HEK293 (cell line): ENCODE data around the gene FAM184A.

ENCODE experiments used
- CTCF ChIA-PET: fragments of 350-600 bp; formaldehyde crosslinking; extraction: SDS; loops from one replicate; lab custom pipeline; 2021; ENCODE audit warnings: antibody characterized with exemption; lab: Yijun Ruan, JAX
- POLR2A ChIA-PET: fragments of 300-600 bp; formaldehyde crosslinking; extraction: SDS; loops from one replicate; lab custom pipeline; 2020; ENCODE audit warnings: antibody characterized with exemption, inconsistent platforms; lab: Yijun Ruan, JAX
- H3K27ac ChIP-seq: fragments of 200-500 bp; sonication (Bioruptor generic); 2 replicates; pipeline ENCODE4 v1.5.1; 2014; ENCODE audit warnings: low read depth, low read length, control low read depth, inconsistent platforms; ENCODE audit errors: extremely low read depth
- H3K36me3 ChIP-seq, 2 experiments: fragments of 200-500 bp in 1 of 2; sonication (Bioruptor generic) in 1 of 2; 1 replicate in 1 of 2; 2 replicates in 1 of 2; pipeline ENCODE4 v1.5.1; 2014 to 2017; ENCODE audit warnings: inconsistent platforms in 2 of 2, low read length in 2 of 2; ENCODE audit not compliant: control insufficient read depth in 2 of 2, insufficient read depth in 1 of 2
- H3K4me1 ChIP-seq: fragments of 200-500 bp; sonication (Bioruptor generic); 2 replicates; pipeline ENCODE4 v1.5.1; 2014; ENCODE audit warnings: mild to moderate bottlenecking, low read length, inconsistent platforms; ENCODE audit not compliant: control insufficient read depth, insufficient read depth
- H3K4me3 ChIP-seq: 2 replicates; pipeline ENCODE4 v1.5.1; 2011; ENCODE audit warnings: low read depth, mild to moderate bottlenecking, control low read depth, low read length, moderate library complexity
- H3K9me3 ChIP-seq: fragments of 200-500 bp; sonication (Bioruptor generic); 2 replicates; pipeline ENCODE4 v1.5.1; 2014; ENCODE audit warnings: low read depth, low read length, inconsistent platforms; ENCODE audit not compliant: control insufficient read depth, insufficient read depth
- ATF2 ChIP-seq: fragments of 450-650 bp; formaldehyde crosslinking; IDR thresholded peaks from 2 replicates; pipeline ENCODE4 v1.5.1; 2016; ENCODE audit warnings: missing biosample characterization, missing genetic modification characterization, low read depth
- INSM2 ChIP-seq: fragments of 450-650 bp; formaldehyde crosslinking; IDR thresholded peaks from 2 replicates; pipeline ENCODE4 v1.5.1; 2016; ENCODE audit warnings: missing biosample characterization, missing genetic modification characterization
- KLF16 ChIP-seq: fragments of 450-650 bp; formaldehyde crosslinking; IDR thresholded peaks from 2 replicates; pipeline ENCODE4 v1.5.1; 2017; ENCODE audit warnings: missing biosample characterization, missing genetic modification characterization
- PRDM1 ChIP-seq: fragments of 450-650 bp; formaldehyde crosslinking; IDR thresholded peaks from 2 replicates; pipeline ENCODE4; 2016; ENCODE audit warnings: missing biosample characterization, missing genetic modification characterization
- SETDB1 ChIP-seq: IDR thresholded peaks from one replicate; pipeline ENCODE4 v1.6.1; 2017; ENCODE audit warnings: mild to moderate bottlenecking, low read length, moderate library complexity, mixed read lengths; ENCODE audit not compliant: insufficient read length
- ZBTB7A ChIP-seq: fragments of 450-650 bp; formaldehyde crosslinking; IDR thresholded peaks from 2 replicates; pipeline ENCODE4 v1.5.1; 2016; ENCODE audit warnings: low read depth, missing biosample characterization, missing genetic modification characterization
- ZNF148 ChIP-seq: fragments of 450-650 bp; formaldehyde crosslinking; IDR thresholded peaks from 2 replicates; pipeline ENCODE4 v1.5.0; 2017; ENCODE audit warnings: missing biosample characterization, missing genetic modification characterization, borderline replicate concordance
- ZNF19 ChIP-seq: fragments of 450-650 bp; formaldehyde crosslinking; IDR thresholded peaks from 2 replicates; pipeline ENCODE4; 2016; ENCODE audit warnings: missing biosample characterization, missing genetic modification characterization, low read depth
- ZNF26 ChIP-seq: fragments of 450-650 bp; formaldehyde crosslinking; IDR thresholded peaks from 2 replicates; pipeline ENCODE4 v1.5.1; 2016; ENCODE audit warnings: missing biosample characterization, missing genetic modification characterization
- ZNF600 ChIP-seq: fragments of 450-650 bp; formaldehyde crosslinking; IDR thresholded peaks from 2 replicates; pipeline ENCODE4 v1.5.1; 2016; ENCODE audit warnings: missing biosample characterization, missing genetic modification characterization
- ZNF629 ChIP-seq: fragments of 450-650 bp; formaldehyde crosslinking; IDR thresholded peaks from 2 replicates; pipeline ENCODE4 v1.5.1; 2017; ENCODE audit warnings: missing biosample characterization, missing genetic modification characterization
- ZNF692 ChIP-seq: fragments of 450-650 bp; formaldehyde crosslinking; IDR thresholded peaks from 2 replicates; pipeline ENCODE4 v1.5.1; 2016; ENCODE audit warnings: missing biosample characterization, missing genetic modification characterization

FAM184A gene

GRCh38 chr6:119075200-119075981 is 3.1 kb downstream of the FAM184A start:
- ChIA-PET CTCF (interaction anchor here (0.6 to 1.0 kb wide), 2 partner anchors 53 to 54 kb away, joined by 3 read pairs; no protein-coding TSS in a partner anchor), POLR2A (no interaction called here)
- Histone ChIP-seq H3K27ac (no peak overlapping the region), H3K4me1 (peaks cover 17% of the 10 kb centered on the region)
- TF ChIP-seq ZNF629 (peak; percentile 67), ZNF148 (tag by site-specific recombination) (no peak), ZNF600 (tag by site-specific recombination) (peak; percentile 63), ATF2 (tag by site-specific recombination) (peak; percentile 85)
- TF ChIP-seq, all 188 proteins: peak for 3
- no peak overlapping the region for H3K4me3 ChIP-seq
- H3K36me3 ChIP-seq, result no peaks in the 10 kb centered on the region
- H3K9me3 ChIP-seq, result no peaks in the 10 kb centered on the region

GRCh38 chr6:119073307-119074051 is 5.0 kb downstream of the FAM184A start:
- POLR2A ChIA-PET, result no interaction called here
- Histone ChIP-seq H3K9me3 (no peaks in the 10 kb centered on the region), H3K4me3 (no peak overlapping the region), H3K27ac (no peak overlapping the region), H3K36me3 (no peaks in the 10 kb centered on the region), H3K4me1 (peaks cover 17% of the 10 kb centered on the region)
- TF ChIP-seq PRDM1 (tag by site-specific recombination), result 0 out of 2 replicates have a peak, but pooled peaks have one; percentile 38
- no peak for TF ChIP-seq ZNF19 (tag by site-specific recombination)
- no peak for TF ChIP-seq KLF16 (tag by site-specific recombination)
- peak; percentile 79 for TF ChIP-seq ZNF26 (tag by site-specific recombination)
- TF ChIP-seq INSM2, result no peak
- TF ChIP-seq ZBTB7A (tag by site-specific recombination), result no peak
- TF ChIP-seq ZNF692, result no peak
- TF ChIP-seq SETDB1, result no peak
- TF ChIP-seq ZNF600 (tag by site-specific recombination), result peak; percentile 57; the same call in 1 of the 2 replicates
- CTCF ChIA-PET, result interaction anchor here (0.6 to 2.6 kb wide), 6 partner anchors 9 to 394 kb away, joined by 3 to 13 read pairs (median 4); no protein-coding TSS in a partner anchor
